H9 (cell line): ENCODE results near the gene SPAG17. TPM values are rescaled to one million over a fixed set of nuclear protein-coding genes. Genes with fewer than 3 reads are reported as not detected.

Experiments
- DNase-seq: peaks from one replicate; pipeline ENCODE4 v3.0.0-alpha.2; 2017
- H2AFZ ChIP-seq: one replicate; pipeline ENCODE4 v1.6.1; 2013; ENCODE audit warnings: mild to moderate bottlenecking, low read length, control low read depth, moderate library complexity
- H2AK5ac ChIP-seq: 2 replicates; pipeline ENCODE4 v1.6.1; 2013; ENCODE audit warnings: low read length, control low read depth, mixed read lengths; ENCODE audit not compliant: insufficient read length
- H2BK120ac ChIP-seq: one replicate; pipeline ENCODE4 v1.6.1; 2013; ENCODE audit warnings: low read depth, mild to moderate bottlenecking, low read length, control low read depth, inconsistent platforms; ENCODE audit not compliant: poor library complexity, severe bottlenecking
- H2BK12ac ChIP-seq: 2 replicates; pipeline ENCODE4 v1.6.1; 2013; ENCODE audit warnings: low read length, control low read depth, mixed read lengths, low read depth; ENCODE audit not compliant: insufficient read length
- H2BK15ac ChIP-seq: 2 replicates; pipeline ENCODE4 v1.6.1; 2013; ENCODE audit warnings: low read depth, low read length, control low read depth
- H2BK20ac ChIP-seq: one replicate; pipeline ENCODE4 v1.6.1; 2013; ENCODE audit warnings: low read depth, mild to moderate bottlenecking, low read length, control low read depth, inconsistent platforms; ENCODE audit not compliant: poor library complexity, severe bottlenecking
- H2BK5ac ChIP-seq: 2 replicates; pipeline ENCODE4 v1.6.1; 2013; ENCODE audit warnings: low read length, control low read depth, mixed read lengths; ENCODE audit not compliant: insufficient read length
- H3K14ac ChIP-seq: 2 replicates; pipeline ENCODE4 v1.6.1; 2013; ENCODE audit warnings: low read length, control low read depth; ENCODE audit not compliant: insufficient read depth
- H3K18ac ChIP-seq: 2 replicates; pipeline ENCODE4 v1.6.1; 2013; ENCODE audit warnings: low read depth, mild to moderate bottlenecking, mixed read lengths, low read length, control low read depth; ENCODE audit not compliant: insufficient read length
- H3K23ac ChIP-seq: 2 replicates; pipeline ENCODE4 v1.6.1; 2013; ENCODE audit warnings: low read length, control low read depth, mixed read lengths, low read depth; ENCODE audit not compliant: insufficient read length
- H3K23me2 ChIP-seq: 2 replicates; pipeline ENCODE4 v1.6.1; 2013; ENCODE audit warnings: low read depth, mild to moderate bottlenecking, mixed read lengths, low read length, control low read depth; ENCODE audit not compliant: insufficient read length, poor library complexity, severe bottlenecking
- H3K27ac ChIP-seq: 2 replicates; pipeline ENCODE4 v1.5.1; 2013; ENCODE audit warnings: low read length, control low read depth, mixed read lengths, low read depth; ENCODE audit not compliant: insufficient read length
- H3K27me3 ChIP-seq: 2 replicates; pipeline ENCODE4 v1.6.1; 2013; ENCODE audit warnings: low read length, control low read depth, inconsistent platforms; ENCODE audit not compliant: insufficient read depth
- H3K4ac ChIP-seq: 2 replicates; pipeline ENCODE4 v1.6.1; 2013; ENCODE audit warnings: low read depth, mild to moderate bottlenecking, control low read depth, inconsistent platforms, low read length, moderate library complexity
- H3K4me1 ChIP-seq: 2 replicates; pipeline ENCODE4 v1.6.1; 2013; ENCODE audit warnings: low read length, control low read depth, inconsistent platforms; ENCODE audit not compliant: insufficient read depth
- H3K4me2 ChIP-seq: 2 replicates; pipeline ENCODE4 v1.6.1; 2013; ENCODE audit warnings: low read length, control low read depth, mixed read lengths; ENCODE audit not compliant: insufficient read length, insufficient read depth
- H3K56ac ChIP-seq: 2 replicates; pipeline ENCODE4 v1.6.1; 2013; ENCODE audit warnings: low read depth, mild to moderate bottlenecking, mixed read lengths, low read length, control low read depth; ENCODE audit not compliant: insufficient read length
- H3K79me1 ChIP-seq: 2 replicates; pipeline ENCODE4 v1.6.1; 2013; ENCODE audit warnings: low read depth, mild to moderate bottlenecking, moderate library complexity, low read length, control low read depth, inconsistent platforms; ENCODE audit not compliant: insufficient read depth, poor library complexity, severe bottlenecking
- H3K79me2 ChIP-seq: 2 replicates; pipeline ENCODE4 v1.6.1; 2013; ENCODE audit warnings: low read length, control low read depth, inconsistent platforms; ENCODE audit not compliant: insufficient read depth
- H3K9ac ChIP-seq: 2 replicates; pipeline ENCODE4 v1.6.1; 2013; ENCODE audit warnings: low read length, control low read depth, mixed read lengths; ENCODE audit not compliant: insufficient read length; ENCODE audit errors: extremely low read depth
- H3K9me3 ChIP-seq: one replicate; pipeline ENCODE4 v1.6.1; 2013; ENCODE audit warnings: low read depth, low read length, inconsistent platforms; ENCODE audit not compliant: control insufficient read depth
- H3T11ph ChIP-seq: one replicate; pipeline ENCODE4 v1.6.1; 2013; ENCODE audit warnings: mild to moderate bottlenecking, low read length, control low read depth, inconsistent platforms
- H4K20me1 ChIP-seq: one replicate; pipeline ENCODE4 v1.6.1; 2013; ENCODE audit not compliant: control insufficient read depth, insufficient read length, insufficient read depth
- H4K5ac ChIP-seq: 2 replicates; pipeline ENCODE4 v1.6.1; 2013; ENCODE audit warnings: low read depth, mild to moderate bottlenecking, mixed read lengths, low read length, control low read depth; ENCODE audit not compliant: insufficient read length
- H4K8ac ChIP-seq: replicated peaks from 2 replicates; pipeline ENCODE4 v1.6.1; 2013; ENCODE audit warnings: low read length, control low read depth, mixed read lengths, low read depth; ENCODE audit not compliant: insufficient read length
- H4K91ac ChIP-seq: 2 replicates; pipeline ENCODE4 v1.6.1; 2013; ENCODE audit warnings: low read depth, mild to moderate bottlenecking, moderate library complexity, mixed read lengths, low read length, control low read depth; ENCODE audit not compliant: insufficient read length
- H3K27ac Mint-ChIP-seq, 3 experiments: 2 replicates in 2 of 3; 3 replicates in 1 of 3; pipeline ENCODE4 v1.8.0; 2020 to 2021; ENCODE audit warnings: mixed read lengths in 3 of 3, mild to moderate bottlenecking in 1 of 3, moderate library complexity in 1 of 3
- H3K27me3 Mint-ChIP-seq: 2 replicates; pipeline ENCODE4 v1.8.0; 2021; ENCODE audit warnings: low read depth, mild to moderate bottlenecking, moderate library complexity, mixed read lengths
- H3K36me3 Mint-ChIP-seq, 3 experiments: 2 replicates in 2 of 3; 3 replicates in 1 of 3; pipeline ENCODE4 v1.8.0; 2020 to 2021; ENCODE audit warnings: low read depth in 3 of 3, mixed read lengths in 3 of 3; ENCODE audit not compliant: insufficient read depth in 1 of 3
- H3K4me1 Mint-ChIP-seq, 2 experiments: 2 replicates each; pipeline ENCODE4 v1.8.0; 2020; ENCODE audit warnings: mixed read lengths in 2 of 2
- H3K4me3 Mint-ChIP-seq, 2 experiments: 2 replicates in 1 of 2; 3 replicates in 1 of 2; pipeline ENCODE4 v1.8.0; 2020 to 2021; ENCODE audit warnings: mild to moderate bottlenecking in 2 of 2, mixed read lengths in 2 of 2, moderate library complexity in 1 of 2
- H3K9me3 Mint-ChIP-seq, 2 experiments: 2 replicates in 1 of 2; 3 replicates in 1 of 2; pipeline ENCODE4 v1.8.0; 2020; ENCODE audit warnings: mild to moderate bottlenecking in 2 of 2, mixed read lengths in 2 of 2, moderate library complexity in 1 of 2
- WGBS: extraction: QIAGEN DNeasy Blood & Tissue Kit; methylation state at CpG from one replicate; pipeline ENCODE4 v1.1.7; 2013; ENCODE audit warnings: missing lambda C conversion rate, low lambda C conversion rate, mixed read lengths; ENCODE audit not compliant: insufficient read length; ENCODE audit errors: extremely low coverage; 5-methylcytosine and 5-hydroxymethylcytosine counted together
- total RNA-seq: library from RNA; stranded (reverse); gene quantifications from 2 replicates; pipeline ENCODE4 v1.2.1, GENCODE V29; 2021
- TF ChIP-seq, protein P1 (sequence below): fragments of 200-600 bp; sonication (generic); conservative IDR thresholded peaks from 3 replicates; pipeline ENCODE4 v1.8.0; 2021; ENCODE audit warnings: antibody characterized with exemption, mild to moderate bottlenecking

Gene SPAG17
- total RNA-seq, 1 experiment from 2014 or later, result 0.37 TPM

DNA sequence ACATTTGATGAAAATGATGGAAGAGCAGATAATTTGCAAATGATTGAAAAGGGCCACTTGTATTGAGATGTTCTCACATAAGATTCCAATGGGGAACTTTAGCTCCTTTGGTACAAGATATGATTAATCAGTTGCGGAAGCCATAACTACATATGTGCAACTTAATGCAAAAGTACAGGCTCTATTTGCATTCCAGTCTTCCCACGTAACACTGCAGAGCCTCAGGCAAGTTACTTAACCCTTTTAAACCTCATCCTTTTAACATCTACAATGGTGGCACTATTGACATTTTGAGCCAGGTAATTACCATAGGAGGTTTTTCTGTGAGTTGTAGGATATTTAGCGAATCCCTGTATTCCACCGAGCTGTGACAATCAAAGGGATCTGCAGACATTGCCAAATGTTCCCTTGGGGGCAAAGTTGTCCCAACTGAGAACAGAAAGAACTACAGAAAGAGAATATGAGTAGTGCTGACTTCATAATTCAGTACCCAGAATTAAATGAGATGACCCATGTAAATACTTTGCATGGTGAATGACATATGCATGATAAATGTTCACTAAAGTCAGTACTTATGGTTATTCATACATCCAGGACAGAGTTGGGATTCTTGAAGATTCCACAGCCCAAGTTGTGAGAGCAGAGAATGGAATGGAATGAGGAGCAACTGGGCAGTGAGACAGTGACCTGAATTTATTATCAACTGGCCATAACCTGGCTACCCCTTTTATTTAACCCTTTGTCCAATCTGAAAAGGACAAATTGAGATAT is 62.6 kb downstream of the SPAG17 start:
- Histone ChIP-seq H3K4me2 (no peak overlapping the region), H2BK20ac (no peak overlapping the region)
- no peaks in the 10 kb centered on the region for H3K9me3 Mint-ChIP-seq

More for the DNA sequence above, 62.6 kb downstream of the SPAG17 start:
- H2AFZ ChIP-seq, result no peak overlapping the region
- no peaks in the 10 kb centered on the region for H3K79me2 ChIP-seq
- H3K18ac ChIP-seq, result no peak overlapping the region
- H3K9me3 ChIP-seq, result no peaks in the 10 kb centered on the region
- no peak overlapping the region for H2BK12ac ChIP-seq
- H3K27me3 ChIP-seq, result no peaks in the 10 kb centered on the region
- TF ChIP-seq, protein P1, sequence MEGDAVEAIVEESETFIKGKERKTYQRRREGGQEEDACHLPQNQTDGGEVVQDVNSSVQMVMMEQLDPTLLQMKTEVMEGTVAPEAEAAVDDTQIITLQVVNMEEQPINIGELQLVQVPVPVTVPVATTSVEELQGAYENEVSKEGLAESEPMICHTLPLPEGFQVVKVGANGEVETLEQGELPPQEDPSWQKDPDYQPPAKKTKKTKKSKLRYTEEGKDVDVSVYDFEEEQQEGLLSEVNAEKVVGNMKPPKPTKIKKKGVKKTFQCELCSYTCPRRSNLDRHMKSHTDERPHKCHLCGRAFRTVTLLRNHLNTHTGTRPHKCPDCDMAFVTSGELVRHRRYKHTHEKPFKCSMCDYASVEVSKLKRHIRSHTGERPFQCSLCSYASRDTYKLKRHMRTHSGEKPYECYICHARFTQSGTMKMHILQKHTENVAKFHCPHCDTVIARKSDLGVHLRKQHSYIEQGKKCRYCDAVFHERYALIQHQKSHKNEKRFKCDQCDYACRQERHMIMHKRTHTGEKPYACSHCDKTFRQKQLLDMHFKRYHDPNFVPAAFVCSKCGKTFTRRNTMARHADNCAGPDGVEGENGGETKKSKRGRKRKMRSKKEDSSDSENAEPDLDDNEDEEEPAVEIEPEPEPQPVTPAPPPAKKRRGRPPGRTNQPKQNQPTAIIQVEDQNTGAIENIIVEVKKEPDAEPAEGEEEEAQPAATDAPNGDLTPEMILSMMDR, result no peak
- no peak overlapping the region for H3K27ac Mint-ChIP-seq
- H2BK120ac ChIP-seq, result no peak overlapping the region
- no peak for DNase-seq
- H3T11ph ChIP-seq, result no peak overlapping the region
- H3K23me2 ChIP-seq, result no peaks in the 10 kb centered on the region
- no peak overlapping the region for H3K23ac ChIP-seq
- H3K56ac ChIP-seq, result no peak overlapping the region
- H4K20me1 ChIP-seq, result no peaks in the 10 kb centered on the region
- no peaks in the 10 kb centered on the region for H3K36me3 Mint-ChIP-seq
- H4K91ac ChIP-seq, result no peak overlapping the region
- no peak overlapping the region for H2BK15ac ChIP-seq
- H3K79me1 ChIP-seq, result no peaks in the 10 kb centered on the region
- H2BK5ac ChIP-seq, result no peak overlapping the region
- H4K5ac ChIP-seq, result no peak overlapping the region
- H3K27me3 Mint-ChIP-seq, result no peaks in the 10 kb centered on the region
- H4K8ac ChIP-seq, result no peak overlapping the region
- no peak overlapping the region for H3K27ac ChIP-seq
- peaks cover 2 to 3% of the 10 kb centered on the region in 2 experiments; a peak in 1 of 4 replicates for H3K4me1 Mint-ChIP-seq
- H3K14ac ChIP-seq, result no peak overlapping the region
- H3K4me1 ChIP-seq, result no peaks in the 10 kb centered on the region
- H3K4ac ChIP-seq, result no peak overlapping the region
- H2AK5ac ChIP-seq, result no peak overlapping the region
- H3K4me3 Mint-ChIP-seq, result no peak overlapping the region
- H3K9ac ChIP-seq, result no peak overlapping the region
- WGBS, result no CpG with 5 or more reads among the region's 4 CpGs
